OCI-LY7 (cell line): ENCODE results near the gene LY6G6D.
A peak's percentile ranks its signal among the peaks of the same experiment; 100 is the strongest.

ENCODE experiments used
- CTCF ChIP-seq: fragments of 200-600 bp; sonication (generic); conservative IDR thresholded peaks from 2 replicates; pipeline ENCODE4 v1.5.1; 2014; ENCODE audit warnings: mild to moderate bottlenecking, antibody characterized with exemption, low read length, moderate library complexity, mixed read lengths
- EZH2phosphoT487 ChIP-seq: fragments of 200-600 bp; sonication (generic); IDR thresholded peaks from 2 replicates; pipeline ENCODE4 v1.6.1; 2018; ENCODE audit warnings: low read depth, borderline replicate concordance, mild to moderate bottlenecking, mixed run types, antibody characterized with exemption, low read length, moderate library complexity, mixed read lengths

- TF ChIP-seq CTCF (peak; percentile 73), EZH2phosphoT487 (no peak)
These were observed 25.7 kb upstream of the LY6G6D start for GRCh38 chr6:31689249-31690110.
